Mammary epithelial cell (primary cell): ENCODE data around the gene PLP2.

Source experiments
- EZH2 ChIP-seq: IDR thresholded peaks from 2 replicates; pipeline ENCODE4 v1.6.1; 2012; ENCODE audit warnings: low read length, inconsistent platforms, borderline replicate concordance
- TF ChIP-seq, protein P1 (sequence below), 2 donors: IDR thresholded peaks in 1 of 2; conservative IDR thresholded peaks in 1 of 2; 2 replicates each; pipeline ENCODE4 v1.5.1; 2011 to 2012; ENCODE audit warnings: inconsistent platforms in 2 of 2, low read length in 2 of 2, mild to moderate bottlenecking in 2 of 2, control low read depth in 1 of 2, low read depth in 1 of 2; ENCODE audit not compliant: insufficient read depth in 1 of 2; ENCODE audit errors: extremely low read depth in 1 of 2

DNA sequence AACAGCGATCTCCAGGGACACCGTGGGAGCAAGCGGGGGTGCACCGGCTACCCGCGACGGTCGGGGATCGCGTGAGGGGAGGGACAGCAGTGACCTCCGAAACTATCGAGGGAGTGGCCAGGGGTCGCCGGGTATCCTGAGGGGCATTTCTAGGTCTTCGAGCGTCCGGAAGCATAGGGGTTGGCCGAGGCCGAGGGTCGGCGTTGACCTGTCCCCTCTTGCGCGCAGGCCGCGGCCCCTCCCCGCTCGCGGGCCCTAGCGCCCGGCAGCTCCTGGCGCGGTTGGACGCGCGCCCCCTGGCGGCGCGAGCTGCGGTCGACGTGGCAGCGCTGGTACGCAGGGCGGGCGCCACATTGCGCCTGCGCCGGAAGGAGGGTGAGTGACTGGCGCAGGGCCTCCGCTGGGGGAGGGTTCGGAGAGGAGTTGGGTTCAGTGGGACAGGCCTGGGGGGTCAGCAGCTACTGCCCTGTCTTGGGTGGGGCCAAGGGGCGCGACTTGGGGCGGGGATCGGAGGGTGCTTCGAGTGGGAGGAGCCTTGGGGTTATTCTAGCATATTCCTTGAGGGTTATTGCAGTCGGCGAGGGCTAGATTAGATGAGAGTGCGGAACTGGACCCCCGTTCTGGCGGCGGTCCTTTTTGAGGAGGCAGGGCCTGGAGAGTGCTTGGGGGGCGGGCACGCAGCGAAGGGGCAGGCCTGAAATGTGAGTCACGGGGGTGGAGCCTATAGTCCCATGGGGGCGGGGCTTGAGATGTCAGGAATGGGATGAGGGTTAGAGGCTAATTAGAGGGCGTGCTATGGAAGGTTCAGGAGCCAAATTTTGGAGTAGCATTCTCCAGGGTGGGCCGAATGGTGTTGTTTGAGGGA is 7.9 kb upstream of the PLP2 start:
- TF ChIP-seq EZH2, result no peak
- TF ChIP-seq, protein P1, sequence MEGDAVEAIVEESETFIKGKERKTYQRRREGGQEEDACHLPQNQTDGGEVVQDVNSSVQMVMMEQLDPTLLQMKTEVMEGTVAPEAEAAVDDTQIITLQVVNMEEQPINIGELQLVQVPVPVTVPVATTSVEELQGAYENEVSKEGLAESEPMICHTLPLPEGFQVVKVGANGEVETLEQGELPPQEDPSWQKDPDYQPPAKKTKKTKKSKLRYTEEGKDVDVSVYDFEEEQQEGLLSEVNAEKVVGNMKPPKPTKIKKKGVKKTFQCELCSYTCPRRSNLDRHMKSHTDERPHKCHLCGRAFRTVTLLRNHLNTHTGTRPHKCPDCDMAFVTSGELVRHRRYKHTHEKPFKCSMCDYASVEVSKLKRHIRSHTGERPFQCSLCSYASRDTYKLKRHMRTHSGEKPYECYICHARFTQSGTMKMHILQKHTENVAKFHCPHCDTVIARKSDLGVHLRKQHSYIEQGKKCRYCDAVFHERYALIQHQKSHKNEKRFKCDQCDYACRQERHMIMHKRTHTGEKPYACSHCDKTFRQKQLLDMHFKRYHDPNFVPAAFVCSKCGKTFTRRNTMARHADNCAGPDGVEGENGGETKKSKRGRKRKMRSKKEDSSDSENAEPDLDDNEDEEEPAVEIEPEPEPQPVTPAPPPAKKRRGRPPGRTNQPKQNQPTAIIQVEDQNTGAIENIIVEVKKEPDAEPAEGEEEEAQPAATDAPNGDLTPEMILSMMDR (conservative IDR thresholded peaks at IDR 0.05 in 1 of 2, IDR thresholded peaks at IDR 0.05 in 1 of 2; ENCODE audit: extremely low read depth in 1 of 2, insufficient read depth in 1 of 2, low read depth in 1 of 2, low read length in 2 of 2), result peak; percentile 30 to 51
